Measurements from ENCODE around the gene G2E3. TPM values are rescaled to one million over a fixed set of nuclear protein-coding genes. Genes with fewer than 3 reads are reported as not detected.

G2E3 gene
- total and polyA plus RNA-seq, 2 of the 13 experiments (the other 11 are each of a cell fraction or from before 2014, with no cell fraction given), result 22.8 to 63.0 TPM

DNA sequence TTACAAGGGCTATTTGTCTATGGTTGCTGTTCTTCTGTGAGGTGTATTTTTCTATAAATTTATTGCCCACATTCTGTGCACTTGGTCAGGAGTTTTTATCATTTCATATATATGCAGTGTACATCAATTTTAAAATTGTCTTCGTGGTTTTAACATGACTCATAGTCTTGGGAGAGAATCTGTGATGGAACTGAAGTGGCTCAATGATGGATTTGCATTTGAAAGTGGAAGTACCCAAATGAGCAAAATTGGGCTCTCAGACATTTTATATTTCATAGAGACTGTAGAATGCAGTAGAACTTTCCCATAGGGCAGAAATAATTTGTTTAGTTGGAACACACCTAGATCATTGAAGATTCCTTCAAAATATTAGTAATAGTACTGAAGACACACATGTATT, 61.2 kb downstream of the G2E3 start:
- intact Hi-C loops (cut with micrococcal nuclease; ENCODE audit: unreplicated experiment), result loop anchor here (5.0 kb wide), 2 partner anchors 72 to 1582 kb away; partner anchors contain the start of genes RNU6-7 and RNU6-8
- Histone ChIP-seq H3K9me3 (ENCODE audit: low read length) (no peaks in the 10 kb centered on the region), H3K9ac (ENCODE audit: insufficient read depth, low read depth, low read length) (no peak overlapping the region), H3K36me3 (replicated peaks in 1 of 2; ENCODE audit: control insufficient read depth in 1 of 2, insufficient read depth in 2 of 2, low read length in 2 of 2) (peaks cover 4 to 20% of the 10 kb centered on the region in 2 experiments), H3K4me2 (ENCODE audit: low read depth, low read length) (no peak overlapping the region), H3K27me3 (ENCODE audit: control insufficient read depth in 1 of 2, insufficient read depth in 2 of 2, low read length in 2 of 2) (peaks cover 0 to 4% of the 10 kb centered on the region in 2 experiments; a peak in 2 of 5 replicates), H2AFZ (ENCODE audit: low read length) (no peak overlapping the region), H3K4me1 (ENCODE audit: insufficient read depth, low read length) (peaks cover 25% of the 10 kb centered on the region), H3K79me2 (ENCODE audit: insufficient read depth, low read length) (peaks cover 33% of the 10 kb centered on the region), H4K20me1 (ENCODE audit: insufficient read depth, low read length) (peaks cover 13% of the 10 kb centered on the region), H3K4me3 (replicated peaks in 1 of 3; ENCODE audit: insufficient read depth in 1 of 3, low read depth in 2 of 3, low read length in 3 of 3) (no peak overlapping the region), H3K27ac (ENCODE audit: extremely low read length, insufficient read depth, low read length) (no peak overlapping the region)
- 93% methylated on average over 1 of the region's 1 CpG for WGBS (ENCODE audit: low lambda C conversion rate)
- ChIA-PET POLR2A (no interaction called here), CTCF (ENCODE audit: low intra/inter-chr PET ratio, low total read pairs) (no interaction called here)
- in situ Hi-C loops (cut with HindIII; ENCODE audit: extremely low pct_ligation_motif_present, low pct_unique_long_range_greater_than_20kb), result no loop called here
- no peak for DNase-seq (ENCODE audit: low spot score)
- TF ChIP-seq ATF4 (CRISPR knock-in tag; IDR thresholded peaks at IDR 0.05), result 0 out of 4 replicates have a peak, but pooled peaks of 1 of the 2 experiments have one; percentile 15
- TF ChIP-seq ZNF816 (CRISPR knock-in tag; IDR thresholded peaks at IDR 0.05; ENCODE audit: borderline replicate concordance), result 0 out of 2 replicates have a peak, but pooled peaks have one; percentile 32
- TF ChIP-seq ARID2 (CRISPR knock-in tag; IDR thresholded peaks at IDR 0.05; ENCODE audit: borderline replicate concordance), result 0 out of 2 replicates have a peak, but pooled peaks have one; percentile 28
- no peak for TF ChIP-seq ARNTL (CRISPR knock-in tag; IDR thresholded peaks at IDR 0.05)
- TF ChIP-seq POLR2AphosphoS5 (IDR thresholded peaks at IDR 0.05; ENCODE audit: low read depth, low read length), result peak; percentile 18; the same call in 1 of the 2 replicates
- FAIRE-seq, result no peak
- no TSS peak for BruUV-seq (replicated peaks)
- ATAC-seq, result no peak

- Histone ChIP-seq H2AFZ (ENCODE audit: low read length) (peak overlapping the region; percentile 85), H3K27me3 (ENCODE audit: control insufficient read depth in 1 of 2, insufficient read depth in 2 of 2, low read length in 2 of 2) (peaks cover 0 to 4% of the 10 kb centered on the region in 2 experiments; a peak in 2 of 5 replicates), H3K9me3 (ENCODE audit: low read length) (no peaks in the 10 kb centered on the region), H3K4me1 (ENCODE audit: insufficient read depth, low read length) (peaks cover 36% of the 10 kb centered on the region), H3K36me3 (replicated peaks in 1 of 2; ENCODE audit: control insufficient read depth in 1 of 2, insufficient read depth in 2 of 2, low read length in 2 of 2) (peaks cover 2 to 11% of the 10 kb centered on the region in 2 experiments), H3K79me2 (ENCODE audit: insufficient read depth, low read length) (peaks cover 46% of the 10 kb centered on the region), H3K27ac (ENCODE audit: extremely low read length, insufficient read depth, low read length) (peak overlapping the region; percentile 87), H3K4me3 (replicated peaks in 1 of 3; ENCODE audit: insufficient read depth in 1 of 3, low read depth in 2 of 3, low read length in 3 of 3) (peak overlapping the region; percentile 92 to 96 (median 94)), H3K4me2 (ENCODE audit: low read depth, low read length) (peak overlapping the region; percentile 92), H3K9ac (ENCODE audit: insufficient read depth, low read depth, low read length) (peak overlapping the region; percentile 97), H4K20me1 (ENCODE audit: insufficient read depth, low read length) (peaks cover 23% of the 10 kb centered on the region)
- intact Hi-C loops (cut with micrococcal nuclease; ENCODE audit: unreplicated experiment), result loop anchor here (5.0 kb wide), 2 partner anchors 71 to 1581 kb away; partner anchors contain the start of genes RNU6-7 and RNU6-8
- 9% methylated on average over 17 of the region's 17 CpGs for WGBS (ENCODE audit: low lambda C conversion rate)
- DNase-seq (ENCODE audit: low spot score) (peak; percentile 36), ATAC-seq (peak; percentile 59), FAIRE-seq (no peak)
- POLR2A ChIA-PET, result interaction anchor here (0.7 to 2.4 kb wide), 9 partner anchors 11 to 836 kb away, joined by 3 to 17 read pairs (median 4); partner anchors contain the start of genes DTD2 and HEATR5A
- TSS peak; percentile 99 for BruUV-seq (replicated peaks)
- in situ Hi-C loops (cut with HindIII; ENCODE audit: extremely low pct_ligation_motif_present, low pct_unique_long_range_greater_than_20kb), result no loop called here
- CTCF ChIA-PET (ENCODE audit: low intra/inter-chr PET ratio, low total read pairs), result no interaction called here
- no peak for TF ChIP-seq BRCA1 (CRISPR knock-in tag; IDR thresholded peaks at IDR 0.05)
- 0 out of 2 replicates have a peak, but pooled peaks have one; percentile 10 for TF ChIP-seq THYN1 (CRISPR knock-in tag; IDR thresholded peaks at IDR 0.05; ENCODE audit: borderline replicate concordance, low read depth)
- TF ChIP-seq ZSCAN9 (CRISPR knock-in tag; IDR thresholded peaks at IDR 0.05; ENCODE audit: borderline replicate concordance), result no peak
- TF ChIP-seq ZBTB38 (CRISPR knock-in tag; IDR thresholded peaks at IDR 0.05), result peak; percentile 68; the same call in 1 of the 2 replicates
- no peak; the same call in 1 of the 2 replicates for TF ChIP-seq ZNF749 (CRISPR knock-in tag; IDR thresholded peaks at IDR 0.05; ENCODE audit: borderline replicate concordance)
- no peak for TF ChIP-seq PBX2 (CRISPR knock-in tag; IDR thresholded peaks at IDR 0.05)
- no peak; the same call in 1 of the 2 replicates for TF ChIP-seq ZNF44 (CRISPR knock-in tag; IDR thresholded peaks at IDR 0.05)
These were observed 62.5 kb downstream of the G2E3 start for GRCh38 chr14:30621354-30621939.
